Left hindlimb (tissue), 1 donor: ENCODE data around the gene PNPLA5.

Source experiments
- DNase-seq: peaks from one replicate; pipeline ENCODE4 v3.0.0-alpha.2; 2018

The PNPLA5 gene

GRCh38 chr22:43901976-43902643, 10.3 kb upstream of the PNPLA5 start:
- no peak for DNase-seq

GRCh38 chr22:43900206-43900605, 8.4 kb upstream of the PNPLA5 start:
- no peak for DNase-seq

DNA sequence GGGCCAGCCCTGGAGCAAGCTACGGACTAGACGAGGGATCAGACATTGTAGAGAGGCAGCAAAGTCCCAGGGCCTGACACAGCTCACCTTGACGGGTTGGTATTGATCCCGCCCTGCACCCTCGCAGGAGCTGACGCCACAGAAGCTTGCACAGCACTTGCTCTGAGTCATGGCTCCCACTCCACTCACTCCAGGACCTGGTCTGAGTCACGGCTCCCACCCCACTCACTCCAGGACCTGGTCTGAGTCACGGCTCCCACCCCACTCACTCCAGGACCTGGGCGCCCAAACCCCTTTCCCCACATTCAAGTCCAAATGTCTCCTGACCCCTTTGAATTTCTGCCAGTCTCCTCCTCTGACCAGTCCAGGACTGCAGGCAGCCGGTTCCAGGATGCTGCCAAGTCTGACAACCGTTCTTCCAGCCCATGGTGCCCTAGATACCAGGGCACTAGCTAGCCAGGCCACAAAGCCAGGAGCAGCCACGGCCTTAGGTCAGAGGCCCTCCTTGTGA, 6.0 kb upstream of the PNPLA5 start:
- DNase-seq: no peak

- no peak for DNase-seq
Measured at GRCh38 chr22:43895986-43896645, 4.3 kb upstream of the PNPLA5 start.

GRCh38 chr22:43894122-43894521, 2.3 kb upstream of the PNPLA5 start:
- no peak for DNase-seq

DNA sequence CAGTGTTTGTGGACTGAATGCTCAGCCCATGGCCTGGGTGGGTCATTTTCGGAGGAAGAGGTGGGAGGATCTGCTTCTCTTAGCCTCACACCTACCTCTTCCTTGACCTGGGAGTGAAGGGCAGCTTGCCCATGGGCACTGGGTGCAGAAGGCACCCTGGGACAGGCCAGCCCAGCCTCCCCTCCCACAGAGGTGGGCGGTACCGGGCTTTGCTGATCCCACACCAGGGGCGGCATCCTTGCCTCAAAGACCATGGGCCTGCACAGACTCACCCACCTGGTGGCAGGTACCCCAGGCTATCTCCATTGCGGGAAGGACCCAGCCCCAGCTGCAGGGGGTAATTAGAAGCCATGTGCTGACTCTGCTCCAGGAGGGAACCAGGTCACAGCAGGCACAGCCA, 1.5 kb upstream of the PNPLA5 start:
- no peak for DNase-seq

DNA sequence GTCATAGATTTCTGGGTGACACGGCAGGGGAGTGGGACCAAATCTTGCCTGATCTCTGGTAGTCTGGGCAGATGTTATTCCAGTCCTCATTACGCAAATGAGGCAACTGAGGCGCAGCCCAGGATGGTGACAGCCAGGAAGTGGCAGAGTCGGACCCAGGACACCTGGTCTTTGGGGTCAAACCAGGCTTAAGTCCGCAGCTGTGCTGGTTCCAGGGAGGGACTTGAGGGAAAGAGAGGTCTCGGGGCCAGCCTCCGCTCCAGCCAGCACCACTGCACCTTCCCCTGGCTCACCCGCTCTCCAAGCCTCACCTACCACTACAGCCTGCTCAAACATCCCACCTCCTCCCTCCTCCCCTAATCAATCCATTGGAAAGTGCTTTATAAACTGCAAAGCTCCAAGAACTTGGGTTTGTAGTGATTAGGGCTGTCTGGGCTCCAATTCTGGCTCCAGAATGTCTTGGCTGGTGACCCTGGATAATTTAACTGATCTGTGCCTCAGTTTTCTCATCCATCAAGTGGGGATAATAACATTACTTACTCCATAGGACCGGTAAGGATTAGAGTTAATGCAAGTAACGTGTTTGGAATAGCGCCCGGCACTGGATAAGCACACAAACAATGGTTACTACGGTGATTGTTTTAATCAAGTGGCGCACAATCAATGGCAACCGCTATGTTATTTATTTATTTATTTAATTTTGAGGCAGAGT, 526 bp upstream of the PNPLA5 start:
- DNase-seq: no peak

- no peak for DNase-seq
Measured at GRCh38 chr22:43890901-43891331, 897 bp downstream of the PNPLA5 start.

DNA sequence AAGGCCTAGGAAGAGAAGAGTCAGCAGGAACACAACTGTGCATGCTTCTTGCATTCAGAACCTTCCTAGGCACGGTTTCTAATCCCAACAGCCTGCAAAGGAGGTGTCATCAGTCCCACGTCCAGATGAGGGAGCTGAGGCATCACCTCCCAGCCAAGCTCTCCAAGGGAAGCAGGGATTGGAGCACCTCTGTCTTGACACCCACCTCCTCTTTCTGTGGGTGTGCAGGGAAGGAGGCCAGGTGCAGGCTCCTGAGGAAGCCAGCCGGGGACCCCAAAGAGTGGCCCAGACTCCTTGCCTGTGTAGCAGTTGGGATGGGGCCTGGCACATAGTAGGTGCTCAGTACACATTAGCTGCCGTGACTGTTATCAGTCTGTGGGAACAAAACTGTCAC, 2.0 kb downstream of the PNPLA5 start:
- DNase-seq: no peak

- no peak for DNase-seq
Measured at GRCh38 chr22:43889201-43889859, 2.5 kb downstream of the PNPLA5 start.

- DNase-seq: no peak
Measured at GRCh38 chr22:43888740-43889139, 3.1 kb downstream of the PNPLA5 start.

- DNase-seq: no peak
Measured at GRCh38 chr22:43887391-43887790, 4.4 kb downstream of the PNPLA5 start.

DNA sequence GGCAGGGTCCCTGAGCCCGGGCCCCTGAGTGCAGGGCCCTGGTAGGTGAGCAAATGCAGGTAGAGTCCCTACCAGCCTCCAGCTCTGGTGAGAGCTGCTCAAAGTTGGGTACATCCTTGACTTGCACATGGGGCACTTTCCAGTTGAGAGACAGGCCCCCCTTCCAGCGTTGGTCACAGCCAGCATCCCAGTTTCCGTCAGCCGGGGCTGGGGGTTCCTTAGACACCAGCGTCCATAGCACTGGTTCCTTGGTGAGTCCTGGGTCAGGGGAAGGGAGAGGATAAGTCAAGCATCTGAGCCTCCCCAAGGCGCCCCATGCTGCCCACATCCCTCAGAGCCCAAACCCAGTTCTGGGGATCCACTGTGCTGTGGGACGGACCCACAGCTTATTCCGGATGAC, 5.6 kb downstream of the PNPLA5 start:
- DNase-seq: no peak

GRCh38 chr22:43885786-43886185, 6.0 kb downstream of the PNPLA5 start:
- DNase-seq: no peak

DNA sequence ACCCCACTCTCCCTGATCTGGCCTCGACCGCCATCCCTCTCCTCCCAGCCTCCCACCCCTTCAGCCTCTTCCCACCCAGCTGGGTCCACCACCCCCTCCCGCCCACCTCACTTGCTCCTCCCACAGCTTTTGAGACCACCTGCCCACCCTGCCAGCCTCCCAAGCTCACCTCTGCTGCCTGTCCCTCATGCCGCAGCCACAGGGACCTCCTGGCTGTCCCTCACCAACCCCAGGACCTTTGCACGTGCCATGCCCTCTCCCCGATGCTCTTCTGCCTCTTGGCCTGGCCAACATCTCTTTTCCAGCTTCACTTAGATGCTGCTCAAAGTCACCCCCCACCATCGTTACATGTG, 6.5 kb downstream of the PNPLA5 start:
- DNase-seq: no peak

GRCh38 chr22:43884600-43885318, 7.1 kb downstream of the PNPLA5 start:
- peak; percentile 58 for DNase-seq

DNA sequence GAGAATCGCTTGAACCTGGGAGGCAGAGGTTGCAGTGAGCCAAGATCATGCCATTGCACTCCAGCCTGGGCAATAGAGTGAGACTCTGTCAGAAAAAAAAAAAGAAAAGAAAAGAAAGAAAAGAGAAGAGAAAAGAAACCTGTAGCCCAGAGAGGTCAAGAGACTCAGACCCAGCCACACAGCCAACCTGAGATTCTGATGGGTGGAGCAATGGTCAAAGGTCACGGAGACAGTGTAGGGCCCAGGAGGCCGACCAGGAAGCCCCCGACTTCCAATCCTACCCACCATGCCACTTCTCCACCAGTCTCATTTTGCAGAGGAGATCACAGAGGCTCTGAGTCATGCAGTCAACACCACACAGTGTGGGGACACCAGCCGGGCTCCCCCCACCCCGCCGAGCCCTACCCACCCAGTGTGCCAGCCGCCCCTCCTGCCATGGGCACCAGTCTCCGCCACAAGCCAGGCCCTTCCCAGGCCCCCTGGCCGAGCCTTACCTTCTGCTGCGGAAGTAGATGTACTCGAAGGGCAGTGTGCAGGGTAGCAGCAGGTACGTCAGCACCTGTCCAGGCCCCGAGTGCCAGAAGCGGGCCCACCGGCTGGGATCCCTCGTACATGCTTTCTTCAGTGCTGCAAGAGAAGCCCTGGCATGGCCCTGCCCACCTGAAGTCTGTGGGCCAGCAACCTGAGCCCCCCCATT, 7.9 kb downstream of the PNPLA5 start:
- no peak for DNase-seq

GRCh38 chr22:43883012-43883661, 8.7 kb downstream of the PNPLA5 start:
- no peak for DNase-seq

DNA sequence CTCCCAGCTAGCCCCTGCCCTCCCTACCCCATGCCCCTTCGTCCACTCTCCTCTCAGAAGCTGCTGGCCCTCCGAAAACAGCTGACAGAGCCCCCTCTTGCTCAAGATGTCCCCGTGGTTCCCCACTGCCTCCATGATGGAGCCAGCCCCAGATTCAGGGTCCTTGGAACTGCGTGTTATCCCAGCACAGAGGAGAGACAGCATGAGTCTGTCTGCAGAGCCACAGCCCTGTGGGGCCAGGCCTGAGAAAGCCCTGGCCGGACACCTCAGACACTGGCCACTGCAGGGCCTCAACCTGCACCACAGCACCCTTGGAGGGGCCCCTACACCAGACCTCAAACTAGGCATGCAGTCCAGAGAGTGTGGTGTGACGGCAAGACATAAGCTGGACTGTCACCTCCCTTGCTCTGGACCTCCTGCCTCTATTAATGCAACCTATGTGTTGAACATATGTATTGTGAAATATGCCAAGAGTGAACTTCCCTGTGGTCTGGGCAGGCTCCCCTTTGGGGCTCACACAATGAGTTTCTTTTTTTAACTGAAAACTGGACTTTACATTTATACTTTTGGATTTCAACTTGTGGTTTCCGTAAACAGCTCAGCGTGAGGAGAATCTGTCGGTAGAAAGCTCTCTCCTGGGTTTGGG, 9.6 kb downstream of the PNPLA5 start:
- no peak for DNase-seq

DNA sequence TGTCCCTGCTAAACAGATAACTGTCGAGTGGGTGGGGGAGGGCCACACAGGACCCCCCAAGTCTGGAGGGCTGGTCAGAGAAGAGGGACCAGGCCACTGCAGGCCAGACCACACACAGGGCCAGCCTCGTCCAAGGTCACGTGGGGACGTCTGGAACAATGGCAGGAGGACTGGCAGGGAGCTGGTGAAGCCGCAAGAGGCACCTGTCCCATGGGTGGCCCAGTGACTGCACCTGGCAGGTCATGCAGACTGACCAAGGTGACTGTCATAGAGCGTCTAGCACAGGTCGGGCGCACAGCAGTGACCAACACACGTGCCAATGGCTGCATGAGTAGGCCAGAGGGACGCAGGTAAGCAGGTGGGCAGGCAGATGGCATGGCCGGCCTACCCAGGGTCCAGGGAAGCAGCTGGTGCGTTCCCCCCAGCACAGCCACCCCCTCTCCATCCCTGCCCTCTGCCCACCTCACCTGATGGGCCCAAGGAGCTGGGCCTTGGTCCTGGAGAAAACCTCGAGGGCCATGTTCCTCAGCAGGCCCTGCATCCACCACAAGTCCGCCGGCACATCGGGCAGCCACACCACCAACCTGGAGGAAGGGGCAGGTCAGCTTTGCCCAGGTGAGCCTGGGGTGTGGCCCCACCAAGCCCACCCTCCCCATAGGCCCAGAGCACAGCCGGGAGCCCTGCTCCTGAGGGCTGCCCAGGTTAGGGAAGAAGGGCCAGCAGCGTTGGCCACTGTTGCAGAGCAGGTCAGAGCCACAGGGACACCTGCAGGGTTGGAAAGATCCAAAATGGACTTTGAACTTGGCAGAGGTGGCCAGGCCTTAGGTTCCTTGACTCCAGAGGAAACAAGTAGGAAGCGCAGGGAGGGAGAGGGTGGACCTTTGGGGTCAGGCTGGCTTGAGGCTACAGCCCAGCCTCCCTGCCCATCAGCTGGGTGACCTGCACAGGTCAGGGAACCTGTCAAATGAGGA, 10.4 kb downstream of the PNPLA5 start:
- DNase-seq: no peak
